Liver (tissue), 9 donors: Measurements from ENCODE around the gene PCDH1. TPM values are rescaled to one million over a fixed set of nuclear protein-coding genes. Genes with fewer than 3 reads are reported as not detected.

Source experiments
- DNase-seq: peaks from one replicate; pipeline ENCODE4 v3.0.0-alpha.2; 2017; ENCODE audit warnings: low spot score
- H3K27ac ChIP-seq, 2 donors: one replicate each; pipeline ENCODE4 v1.7.0; 2013; ENCODE audit warnings: inconsistent platforms in 2 of 2, low read length in 2 of 2, control low read depth in 1 of 2, low read depth in 1 of 2, mild to moderate bottlenecking in 1 of 2
- H3K27me3 ChIP-seq, 4 donors: one replicate each; pipeline versions ENCODE4 v1.6.1 to v1.7.0; 2013; ENCODE audit warnings: low read length in 3 of 4, inconsistent platforms in 1 of 4, mild to moderate bottlenecking in 1 of 4, moderate library complexity in 1 of 4; ENCODE audit not compliant: control insufficient read depth in 4 of 4, insufficient read depth in 4 of 4
- H3K36me3 ChIP-seq, 4 donors: one replicate each; pipeline versions ENCODE4 v1.6.1 to v1.7.0; 2013; ENCODE audit warnings: low read length in 3 of 4, mild to moderate bottlenecking in 3 of 4, low read depth in 1 of 4, moderate library complexity in 1 of 4; ENCODE audit not compliant: control insufficient read depth in 4 of 4, insufficient read depth in 3 of 4
- H3K4me1 ChIP-seq, 4 donors: one replicate each; pipeline versions ENCODE4 v1.6.1 to v1.7.0; 2013; ENCODE audit warnings: low read length in 3 of 4, mild to moderate bottlenecking in 3 of 4, moderate library complexity in 1 of 4; ENCODE audit not compliant: control insufficient read depth in 4 of 4, insufficient read depth in 4 of 4
- H3K4me3 ChIP-seq, 3 donors: one replicate each; pipeline versions ENCODE4 v1.6.1 to v1.7.0; 2013; ENCODE audit warnings: low read length in 3 of 3, control low read depth in 1 of 3, low read depth in 1 of 3, mild to moderate bottlenecking in 1 of 3
- H3K9ac ChIP-seq, 2 donors: one replicate each; pipeline ENCODE4 v1.7.0; 2013; ENCODE audit warnings: low read length in 2 of 2, mild to moderate bottlenecking in 2 of 2, moderate library complexity in 2 of 2, control low read depth in 1 of 2, low read depth in 1 of 2
- H3K9me3 ChIP-seq, 4 donors: one replicate each; pipeline versions ENCODE4 v1.6.1 to v1.7.0; 2013; ENCODE audit warnings: low read length in 3 of 4; ENCODE audit not compliant: control insufficient read depth in 4 of 4
- FOXA1 ChIP-seq: IDR thresholded peaks from 2 replicates; pipeline ENCODE4 v1.6.1; 2016; ENCODE audit warnings: antibody characterized with exemption
- FOXA2 ChIP-seq: IDR thresholded peaks from 2 replicates; pipeline ENCODE4 v1.6.1; 2016; ENCODE audit warnings: antibody characterized with exemption
- GABPA ChIP-seq, 2 donors: IDR thresholded peaks in 1 of 2; conservative IDR thresholded peaks in 1 of 2; 2 replicates each; pipeline ENCODE4 v1.6.1; 2016; ENCODE audit warnings: antibody characterized with exemption in 2 of 2, mild to moderate bottlenecking in 1 of 2, moderate library complexity in 1 of 2
- HNF4G ChIP-seq: IDR thresholded peaks from 2 replicates; pipeline ENCODE4 v1.6.1; 2016; ENCODE audit warnings: antibody characterized with exemption
- JUND ChIP-seq, 2 donors: IDR thresholded peaks; 2 replicates each; pipeline ENCODE4 v1.6.1; 2016; ENCODE audit warnings: antibody characterized with exemption in 2 of 2
- MAX ChIP-seq: IDR thresholded peaks from 2 replicates; pipeline ENCODE4 v1.6.1; 2016; ENCODE audit warnings: antibody characterized with exemption
- RAD21 ChIP-seq, 2 donors: IDR thresholded peaks; 2 replicates each; pipeline ENCODE4 v1.6.1; 2016; ENCODE audit warnings: antibody characterized with exemption in 2 of 2, mild to moderate bottlenecking in 2 of 2
- REST ChIP-seq: IDR thresholded peaks from 2 replicates; pipeline ENCODE4 v1.6.1; 2016; ENCODE audit warnings: antibody characterized with exemption, mild to moderate bottlenecking
- RXRA ChIP-seq, 2 donors: IDR thresholded peaks; 2 replicates each; pipeline ENCODE4 v1.6.1; 2017 to 2018; ENCODE audit warnings: antibody characterized with exemption in 2 of 2, mild to moderate bottlenecking in 1 of 2
- SP1 ChIP-seq: IDR thresholded peaks from 2 replicates; pipeline ENCODE4 v1.6.1; 2018; ENCODE audit warnings: antibody characterized with exemption, mild to moderate bottlenecking
- TAF1 ChIP-seq: conservative IDR thresholded peaks from 2 replicates; pipeline ENCODE4 v1.6.1; 2016; ENCODE audit warnings: antibody characterized with exemption, mild to moderate bottlenecking
- WGBS: extraction: QIAGEN DNeasy Blood & Tissue Kit; methylation state at CpG from one replicate; pipeline ENCODE4 v1.1.7; 2013; 5-methylcytosine and 5-hydroxymethylcytosine counted together
- polyA plus RNA-seq, 2 donors: library from polyadenylated mRNA; stranded (reverse) in 1 of 2; unstranded in 1 of 2; fragments of 200-250 nt in 1 of 2; fragments of >200 nt in 1 of 2; fragmentation: Nextera tagmentation in 1 of 2; extraction: Ambion mirVana in 1 of 2; gene quantifications; one replicate each; pipeline versions ENCODE4 v1.2.1 to v1.2.3, GENCODE V29; 2013 to 2015
- total RNA-seq, 2 donors: library from RNA; depleted of rRNA; stranded (reverse); fragments of >200 nt; gene quantifications; one replicate each; pipeline ENCODE4 v1.2.3, GENCODE V29; 2014
- TF ChIP-seq, protein P1 (sequence below): fragments of 150-350 bp; IDR thresholded peaks from 2 replicates; pipeline ENCODE4 v1.5.1; 2017; ENCODE audit warnings: improper control_type of control experiment, low read depth, low read length; ENCODE audit not compliant: missing input control
- donor health status: healthy.
- donor health status: healthy.
- donor health status: healthy.
- donor health status: healthy.
- donor health status: healthy.

PCDH1 gene
- total and polyA plus RNA-seq, 4 donors: 9.3 to 52.8 (median 15.0) TPM

- TF ChIP-seq, protein P1, sequence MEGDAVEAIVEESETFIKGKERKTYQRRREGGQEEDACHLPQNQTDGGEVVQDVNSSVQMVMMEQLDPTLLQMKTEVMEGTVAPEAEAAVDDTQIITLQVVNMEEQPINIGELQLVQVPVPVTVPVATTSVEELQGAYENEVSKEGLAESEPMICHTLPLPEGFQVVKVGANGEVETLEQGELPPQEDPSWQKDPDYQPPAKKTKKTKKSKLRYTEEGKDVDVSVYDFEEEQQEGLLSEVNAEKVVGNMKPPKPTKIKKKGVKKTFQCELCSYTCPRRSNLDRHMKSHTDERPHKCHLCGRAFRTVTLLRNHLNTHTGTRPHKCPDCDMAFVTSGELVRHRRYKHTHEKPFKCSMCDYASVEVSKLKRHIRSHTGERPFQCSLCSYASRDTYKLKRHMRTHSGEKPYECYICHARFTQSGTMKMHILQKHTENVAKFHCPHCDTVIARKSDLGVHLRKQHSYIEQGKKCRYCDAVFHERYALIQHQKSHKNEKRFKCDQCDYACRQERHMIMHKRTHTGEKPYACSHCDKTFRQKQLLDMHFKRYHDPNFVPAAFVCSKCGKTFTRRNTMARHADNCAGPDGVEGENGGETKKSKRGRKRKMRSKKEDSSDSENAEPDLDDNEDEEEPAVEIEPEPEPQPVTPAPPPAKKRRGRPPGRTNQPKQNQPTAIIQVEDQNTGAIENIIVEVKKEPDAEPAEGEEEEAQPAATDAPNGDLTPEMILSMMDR: no peak
- no peak for TF ChIP-seq HNF4G
- no peak for TF ChIP-seq RXRA (IDR thresholded peaks at IDR 0.05)
- TF ChIP-seq GABPA (IDR thresholded peaks at IDR 0.05 in 1 of 2, conservative IDR thresholded peaks at IDR 0.05 in 1 of 2): no peak
- no peak for TF ChIP-seq TAF1
- no peak for TF ChIP-seq FOXA2
Measured at GRCh38 chr5:141825241-141825671, 53.0 kb downstream of the PCDH1 start (continued).

- DNase-seq: no peak
- Histone ChIP-seq H3K27ac (no peak overlapping the region), H3K27me3 (no peaks in the 10 kb centered on the region), H3K4me1 (no peaks in the 10 kb centered on the region), H3K9me3 (no peaks in the 10 kb centered on the region), H3K9ac (no peak overlapping the region), H3K4me3 (no peak overlapping the region), H3K36me3 (no peaks in the 10 kb centered on the region)
- WGBS: 90% methylated on average over 3 of the region's 3 CpGs
- TF ChIP-seq JUND (IDR thresholded peaks at IDR 0.05) (no peak), REST (no peak)
- TF ChIP-seq, protein P1: no peak
Measured at GRCh38 chr5:141824717-141825116, 53.5 kb downstream of the PCDH1 start.

DNA sequence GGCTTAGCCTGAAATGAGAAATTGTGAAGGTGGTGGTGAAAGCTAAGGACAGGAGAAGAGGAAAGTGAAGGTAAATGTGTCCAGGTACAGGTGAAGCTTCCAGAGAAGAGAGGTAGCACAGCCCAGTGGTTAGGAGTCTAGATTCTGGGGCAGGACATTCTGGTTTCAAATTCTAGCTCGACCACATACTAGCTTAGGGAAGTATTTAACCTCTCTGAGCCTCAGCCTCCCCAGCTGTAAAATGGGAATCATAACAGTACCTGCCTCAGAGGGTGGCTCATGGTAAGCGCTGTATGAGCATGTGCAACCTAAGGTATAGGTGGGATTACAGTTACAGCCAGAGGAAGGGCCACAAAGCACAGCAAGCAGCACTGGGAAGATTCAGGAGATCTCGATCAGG, 55.2 kb downstream of the PCDH1 start:
- Histone ChIP-seq H3K4me1 (no peaks in the 10 kb centered on the region), H3K9ac (no peak overlapping the region), H3K27me3 (no peaks in the 10 kb centered on the region), H3K9me3 (no peaks in the 10 kb centered on the region), H3K27ac (no peak overlapping the region), H3K4me3 (no peak overlapping the region), H3K36me3 (no peaks in the 10 kb centered on the region)
- no peak for DNase-seq
- WGBS: 86% methylated on average over 3 of the region's 3 CpGs
- TF ChIP-seq GABPA (IDR thresholded peaks at IDR 0.05 in 1 of 2, conservative IDR thresholded peaks at IDR 0.05 in 1 of 2) (no peak), SP1 (no peak), RAD21 (IDR thresholded peaks at IDR 0.05) (no peak), FOXA1 (no peak), TAF1 (no peak), MAX (no peak), RXRA (IDR thresholded peaks at IDR 0.05) (no peak)
